HG03175 (cell line): ENCODE measurements around the gene CRACR2B.

Experiments
- ATAC-seq: cut with Tn5 transposase; IDR thresholded peaks from one replicate; pipeline ENCODE4 v1.9.1; 2021; ENCODE audit warnings: mild to moderate bottlenecking, moderate library complexity; ENCODE audit not compliant: unreplicated experiment

The CRACR2B gene

DNA sequence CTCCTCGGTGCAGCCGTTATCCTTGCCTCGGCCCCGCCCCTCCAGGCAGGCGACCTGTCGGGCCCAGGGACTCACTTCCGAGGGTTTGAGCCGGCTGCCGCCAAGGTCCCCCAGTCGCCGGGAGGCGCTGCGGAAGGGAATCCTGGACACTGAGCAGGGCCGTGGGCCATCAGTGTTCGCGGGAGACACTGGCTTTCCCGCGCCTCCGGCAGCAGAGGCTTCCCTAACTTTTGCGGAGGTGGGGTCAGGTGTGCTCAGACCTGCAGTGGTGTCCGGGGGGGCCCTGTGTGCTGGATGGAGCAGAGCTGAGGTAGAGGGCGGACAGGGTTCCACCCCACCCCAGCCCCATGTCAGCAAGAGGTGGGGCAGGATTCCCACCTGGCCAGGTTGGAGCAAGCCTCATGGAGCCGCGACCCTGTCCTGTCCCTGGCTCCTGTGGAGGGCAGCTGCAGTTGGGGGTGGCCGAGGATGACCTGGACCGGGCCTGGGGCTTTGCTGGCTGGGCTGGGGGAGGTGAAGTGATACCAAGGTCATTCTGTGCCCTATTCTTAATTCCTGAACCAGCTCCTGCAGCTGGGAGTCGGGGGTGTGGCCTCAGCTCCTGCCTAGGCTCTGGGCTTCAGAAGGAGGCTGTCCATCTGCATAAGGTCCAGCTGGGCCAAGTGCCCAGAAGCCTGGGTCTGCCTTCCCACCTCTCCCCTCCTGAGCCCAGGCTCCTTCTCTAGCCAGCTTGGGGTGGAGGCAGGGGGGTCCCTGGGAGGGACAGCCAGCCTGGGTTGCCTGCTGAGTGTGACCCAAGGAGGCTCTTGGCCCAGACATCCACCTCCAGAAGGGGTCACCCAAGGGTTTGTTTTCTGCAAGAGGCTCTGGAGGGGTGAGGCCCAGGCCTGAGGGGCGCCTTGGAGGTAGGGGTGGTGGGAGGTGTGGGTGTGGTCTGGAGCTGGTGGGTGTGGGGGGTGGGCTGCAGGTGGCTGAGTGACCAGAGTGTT, 23.4 kb downstream of the CRACR2B start:
- no peak for ATAC-seq

GRCh38 chr11:852762-853161, 25.0 kb downstream of the CRACR2B start:
- no peak for ATAC-seq

DNA sequence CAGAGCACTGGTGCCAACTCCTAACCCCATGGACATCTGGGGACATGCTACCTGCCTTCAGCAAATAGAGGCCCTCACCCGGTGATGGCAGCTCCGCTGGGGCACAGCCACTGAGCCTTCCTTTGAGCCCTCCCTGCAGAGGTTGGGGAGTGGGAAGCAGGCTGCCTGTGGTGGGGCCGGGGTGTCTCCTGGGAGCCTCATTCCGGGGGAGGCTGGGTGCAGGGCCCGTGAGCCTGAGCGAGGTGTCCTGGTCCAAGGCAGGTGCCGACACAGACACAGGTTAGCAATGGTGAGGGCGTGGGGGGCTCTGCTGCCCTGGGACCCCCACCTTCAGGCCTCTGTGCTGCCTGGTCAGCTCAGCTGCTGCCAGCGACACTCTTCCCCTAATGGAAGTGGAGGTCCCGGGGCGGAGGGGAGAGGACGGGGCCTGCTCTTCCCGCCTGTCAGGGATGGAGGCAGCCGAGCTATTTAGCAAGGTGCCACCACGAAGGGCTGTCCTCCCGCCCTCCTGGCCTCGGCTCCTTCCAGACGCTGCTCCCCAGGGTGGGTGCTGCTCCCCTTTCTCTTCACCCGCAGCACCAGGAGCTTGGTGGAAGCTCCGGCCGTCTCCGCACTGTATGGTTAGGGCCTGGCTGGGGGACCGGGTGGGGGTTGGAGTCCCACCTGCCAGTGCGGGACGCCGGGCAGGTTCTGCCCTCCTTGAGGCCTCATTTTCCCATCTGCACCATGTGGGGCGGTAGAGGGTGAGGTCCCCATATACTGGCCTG, 26.1 kb downstream of the CRACR2B start:
- ATAC-seq, result no peak

GRCh38 chr11:854601-855329, 27.0 kb downstream of the CRACR2B start:
- no peak for ATAC-seq

- ATAC-seq, result no peak
Observed at GRCh38 chr11:855330-855674, 27.6 kb downstream of the CRACR2B start.

GRCh38 chr11:855796-856195, 28.1 kb downstream of the CRACR2B start:
- no peak for ATAC-seq

DNA sequence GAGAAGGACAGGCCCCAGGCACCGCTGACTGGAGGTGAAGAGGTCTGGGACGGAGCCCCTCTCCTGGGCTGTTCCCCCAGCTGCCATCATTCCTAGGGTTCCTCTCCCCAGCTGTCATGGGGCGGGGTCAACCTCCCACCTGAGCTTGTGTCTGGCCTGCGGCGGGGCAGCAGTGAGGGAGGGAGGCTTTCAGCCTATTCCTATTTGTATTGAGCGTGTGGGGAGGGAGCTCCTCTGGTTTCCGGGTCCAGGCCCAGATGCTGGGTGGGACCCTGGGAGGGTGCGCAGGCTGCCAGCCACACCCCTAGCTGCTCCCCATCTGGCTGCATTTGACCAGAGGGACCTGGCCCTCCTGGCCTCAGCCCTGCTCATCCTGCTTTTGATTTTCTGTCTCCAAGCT, 28.7 kb downstream of the CRACR2B start:
- ATAC-seq, result no peak

GRCh38 chr11:858053-858761, 30.5 kb downstream of the CRACR2B start:
- no peak for ATAC-seq

DNA sequence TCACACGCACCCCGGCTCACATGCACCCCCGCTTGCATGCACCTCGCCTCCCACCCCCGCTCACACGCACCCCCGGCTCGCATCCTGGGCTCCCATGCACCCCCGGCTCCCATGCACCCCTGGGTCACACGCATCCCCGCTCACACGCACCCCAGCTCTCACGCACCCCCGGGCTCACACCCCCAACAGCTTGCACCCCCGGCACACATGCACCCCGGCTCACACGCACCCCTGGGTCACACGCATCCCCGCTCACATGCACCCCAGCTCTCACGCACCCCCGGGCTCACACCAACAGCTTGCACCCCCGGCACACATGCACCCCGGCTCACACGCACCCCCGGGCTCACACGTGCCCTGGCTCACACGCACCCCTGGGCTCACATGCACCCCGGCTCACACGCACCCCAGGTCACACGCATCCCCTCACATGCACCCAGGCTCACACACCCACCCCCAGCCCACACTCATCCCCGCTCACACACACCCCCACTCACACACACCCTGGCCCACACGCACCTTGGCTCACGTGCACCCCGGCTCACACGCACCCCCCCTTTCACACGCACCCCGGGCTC, 31.1 kb downstream of the CRACR2B start:
- no peak for ATAC-seq

GRCh38 chr11:859394-860131, 31.8 kb downstream of the CRACR2B start:
- ATAC-seq, result no peak

- ATAC-seq, result no peak
Observed at GRCh38 chr11:860234-861104, 32.8 kb downstream of the CRACR2B start.

- ATAC-seq, result no peak
Observed at GRCh38 chr11:861105-861479, 33.4 kb downstream of the CRACR2B start.

DNA sequence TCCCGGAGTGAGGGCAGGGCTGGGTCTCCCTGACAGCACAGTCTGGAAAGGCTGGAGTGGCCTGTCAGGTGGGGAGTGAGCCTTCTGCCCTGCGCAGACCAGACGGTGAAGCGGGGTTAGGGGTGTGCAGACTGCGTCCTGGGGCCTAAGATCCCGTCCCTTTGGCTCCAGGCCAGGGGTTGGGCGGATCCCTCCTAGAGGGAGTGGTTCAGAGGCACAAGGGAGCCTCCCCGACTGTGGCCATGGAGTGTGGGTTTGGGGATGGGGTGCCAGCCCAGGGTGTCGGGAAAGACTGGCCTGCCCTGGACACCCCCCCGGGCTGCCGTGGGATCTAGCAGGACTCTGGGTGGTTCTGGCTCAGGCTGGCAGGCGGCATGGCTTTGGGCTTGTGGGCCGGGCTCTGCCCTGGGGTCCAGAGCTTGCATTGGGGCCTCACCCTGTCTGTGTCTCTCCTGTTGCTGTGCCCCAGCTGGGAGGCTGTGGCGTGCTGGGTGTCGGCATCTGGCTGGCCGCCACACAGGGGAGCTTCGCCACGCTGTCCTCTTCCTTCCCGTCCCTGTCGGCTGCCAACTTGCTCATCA, 34.5 kb downstream of the CRACR2B start:
- ATAC-seq, result no peak

DNA sequence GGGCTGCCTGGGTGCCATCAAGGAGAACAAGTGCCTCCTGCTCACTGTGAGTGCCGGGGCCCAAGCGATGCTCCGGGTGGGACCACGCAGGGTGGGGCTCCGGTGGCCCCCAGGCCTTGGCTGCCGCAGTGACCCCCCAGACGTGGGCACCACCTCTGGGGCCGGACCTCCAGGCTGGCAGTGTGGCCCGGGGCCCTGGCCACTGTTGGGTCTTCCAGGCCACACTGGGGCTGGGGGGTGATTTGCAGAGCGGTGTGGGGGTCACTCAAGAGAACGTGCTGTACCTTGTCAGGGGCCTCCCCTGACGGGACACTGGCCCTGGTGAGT, 34.9 kb downstream of the CRACR2B start:
- ATAC-seq, result no peak

DNA sequence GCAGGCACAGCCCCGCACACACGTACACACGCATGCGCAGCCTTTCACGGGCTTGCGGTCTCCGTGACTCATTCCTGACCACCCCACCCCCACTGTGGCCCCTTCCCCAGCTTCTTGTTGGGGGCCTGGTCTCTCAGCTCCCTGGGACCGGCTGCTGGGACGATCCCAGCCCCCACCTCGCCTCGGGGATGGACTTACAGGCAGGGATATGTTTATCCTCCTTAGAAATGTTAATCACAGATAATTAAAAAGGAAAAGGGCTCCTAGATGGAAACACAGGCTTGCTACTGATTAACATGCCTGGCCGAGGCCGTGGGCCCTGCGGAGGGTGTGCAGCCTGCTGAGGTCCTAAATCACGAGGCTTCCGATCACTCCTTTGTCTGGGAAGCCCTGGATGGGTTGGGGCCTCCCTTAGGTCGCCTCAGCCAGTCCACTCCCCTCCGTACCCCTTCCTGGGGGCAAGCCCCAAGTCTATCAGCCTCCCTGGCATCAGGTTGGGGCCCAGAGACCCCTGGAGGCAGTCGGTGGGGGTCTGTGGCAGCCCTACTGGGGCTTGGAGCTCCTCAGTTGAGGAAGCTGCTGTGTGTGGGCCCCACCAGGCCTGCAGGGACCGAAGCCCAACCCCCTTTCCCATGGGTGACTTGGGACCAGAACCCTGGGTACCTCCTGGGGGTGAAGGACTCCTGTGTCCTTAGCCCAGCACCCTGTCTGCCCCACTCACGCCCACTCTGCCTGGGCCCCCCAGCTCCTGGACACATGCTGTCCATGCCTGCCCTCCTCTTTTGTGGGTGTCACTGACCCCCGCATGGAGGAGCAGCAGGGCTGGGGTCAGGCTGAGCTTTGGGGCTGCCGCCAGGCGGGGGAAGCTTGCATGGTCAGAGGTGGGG, 35.5 kb downstream of the CRACR2B start:
- no peak for ATAC-seq

DNA sequence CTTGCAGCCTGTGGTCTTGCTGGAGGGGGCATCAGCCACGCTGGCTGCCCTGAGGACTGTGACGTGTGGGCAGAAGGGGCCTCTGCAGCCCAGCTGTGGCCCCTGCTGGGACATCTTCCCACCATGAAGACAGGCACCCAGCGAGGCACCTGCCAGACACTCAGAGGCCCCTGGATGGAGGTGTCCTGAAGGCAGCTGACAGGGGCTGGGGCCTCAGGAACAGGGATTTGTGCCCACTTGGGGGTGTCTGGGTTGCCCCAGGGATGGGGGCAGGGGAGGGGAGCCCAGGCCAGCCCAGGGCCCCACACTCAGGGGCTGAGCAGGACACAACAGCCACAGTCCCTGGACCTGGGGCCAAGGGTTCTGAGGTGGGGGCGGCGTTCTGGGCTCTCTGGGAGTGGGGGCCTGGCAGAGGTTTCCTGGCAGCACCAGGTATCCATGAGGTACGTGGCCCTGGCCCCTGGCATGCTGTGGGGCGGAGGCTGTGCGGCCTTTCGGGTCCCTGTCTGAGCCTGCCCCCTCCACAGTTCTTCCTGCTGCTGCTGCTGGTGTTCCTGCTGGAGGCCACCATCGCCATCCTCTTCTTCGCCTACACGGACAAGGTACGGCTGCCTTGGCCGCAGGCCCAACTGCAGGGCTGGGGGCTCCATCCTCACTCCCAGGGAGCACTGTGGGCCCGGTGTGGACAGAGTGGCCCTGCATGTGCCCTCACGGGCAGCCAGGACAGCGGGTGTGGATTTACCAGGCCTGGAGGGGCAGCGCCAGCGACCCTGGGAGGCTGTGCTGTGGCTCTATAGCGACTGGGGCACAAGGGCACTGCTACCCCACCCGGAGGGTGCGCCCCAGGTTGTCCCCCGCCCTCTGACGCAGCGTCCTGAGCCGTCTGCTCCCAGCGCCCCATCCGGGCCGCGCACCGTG, 36.5 kb downstream of the CRACR2B start:
- no peak for ATAC-seq

GRCh38 chr11:864898-865297, 37.2 kb downstream of the CRACR2B start:
- ATAC-seq, result no peak
